Activated naive CD4-positive, alpha-beta T cell treated with anti-CD3 and anti-CD28 coated beads, Interleukin-2, amount 50 U/mL, for 72 hours (primary cell): ENCODE results near the gene WDR93. TPM values are rescaled to one million over a fixed set of nuclear protein-coding genes. Genes with fewer than 3 reads are reported as not detected.

Source experiments
- ATAC-seq, 2 donors: fragments of 150-1000 bp; cut with Tn5 transposase; 2 replicates each; pipeline ENCODE4 v1.10.0; 2021; ENCODE audit warnings: mild to moderate bottlenecking in 2 of 2, moderate library complexity in 2 of 2
- DNase-seq, 2 donors: peaks; one replicate each; pipeline ENCODE4 v3.0.0; 2021 to 2022; ENCODE audit warnings: low spot score in 2 of 2
- H3K27ac Mint-ChIP-seq, 2 donors: one replicate each; pipeline ENCODE4 v1.8.0; 2022; ENCODE audit warnings: mild to moderate bottlenecking in 2 of 2, mixed read lengths in 2 of 2
- H3K36me3 Mint-ChIP-seq, 2 donors: one replicate each; pipeline ENCODE4 v1.8.0; 2022; ENCODE audit warnings: mixed read lengths in 2 of 2
- H3K9me3 Mint-ChIP-seq, 2 donors: one replicate each; pipeline ENCODE4 v1.8.0; 2022; ENCODE audit warnings: mixed read lengths in 2 of 2
- total RNA-seq, 2 donors: library from RNA; stranded (reverse); gene quantifications; one replicate each; pipeline ENCODE4 v1.2.3, GENCODE V29; 2022

Gene WDR93
- total RNA-seq, result not detected

DNA sequence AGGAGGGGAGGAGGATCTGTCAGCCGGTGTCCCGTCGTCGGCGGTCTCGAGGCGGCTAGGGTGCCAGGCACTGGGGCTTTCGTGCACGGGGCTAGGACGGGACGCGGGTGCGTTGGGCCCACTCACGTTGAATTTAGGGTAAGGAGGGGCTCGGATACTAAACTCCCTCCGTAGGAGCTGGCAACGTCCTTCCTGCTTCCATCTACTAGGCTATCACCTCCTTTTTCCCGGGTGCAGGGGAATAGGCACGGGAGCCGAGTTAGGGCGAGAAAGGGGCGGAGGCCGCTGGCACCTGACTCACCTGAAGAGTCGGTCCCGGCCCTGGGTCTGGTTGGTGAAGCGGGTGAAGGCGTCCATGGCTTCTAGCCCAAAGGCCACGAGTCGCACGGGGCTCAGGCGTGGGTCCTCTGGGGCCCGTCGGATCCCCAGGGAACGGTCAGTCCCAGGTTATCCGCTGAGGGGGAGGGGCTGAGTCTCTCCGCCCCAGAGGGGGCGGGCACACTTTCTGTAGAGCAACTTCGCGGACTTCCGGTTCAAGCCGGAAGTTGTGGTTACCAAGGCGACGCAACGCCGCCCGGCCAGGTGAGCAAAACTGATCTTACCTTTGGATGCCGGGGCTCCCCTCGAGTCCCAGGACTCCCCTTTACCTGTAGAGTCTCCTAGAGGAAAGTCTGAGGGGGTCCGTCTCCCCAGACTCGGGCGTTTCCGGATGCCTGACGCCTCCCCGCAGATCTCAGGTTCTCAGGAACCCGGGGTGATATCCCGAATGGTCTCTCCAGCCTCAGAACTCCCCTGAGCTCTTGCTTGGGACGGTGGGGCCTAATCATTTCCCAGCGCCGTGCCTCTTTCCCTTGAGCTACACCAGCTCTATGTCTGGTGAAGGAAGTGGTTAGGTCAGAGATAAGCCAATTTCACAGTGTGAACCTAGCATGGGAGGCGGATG, at the start of gene WDR93, which contains the start of gene PEX11A:
Gene WDR93, plus strand, starts transcription at position 536 of the 943 bp plus-strand sequence. CDS start 10,936 bp downstream, outside the sequence.
Gene PEX11A, minus strand, starts transcription at position 479 of the 943 bp plus-strand sequence. Its CDS starts 122 bp downstream, at position 357.
- peak; percentile 79 to 81 for DNase-seq
- H3K36me3 Mint-ChIP-seq, result no peaks in the 10 kb centered on the region
- peak; percentile 93 to 94 for ATAC-seq
- H3K9me3 Mint-ChIP-seq, result no peaks in the 10 kb centered on the region
- H3K27ac Mint-ChIP-seq, result peak within 1 kb of the TSS; percentile 36 to 69

- DNase-seq, result no peak
- peak in 1 of 2 donors; percentile 24 for ATAC-seq
- H3K27ac Mint-ChIP-seq, result no peak overlapping the region
- H3K36me3 Mint-ChIP-seq, result no peaks in the 10 kb centered on the region
- H3K9me3 Mint-ChIP-seq, result no peaks in the 10 kb centered on the region
Observed at GRCh38 chr15:89641053-89641452, 49.6 kb upstream of the WDR93 start.

- ATAC-seq (peak in 1 of 2 donors; percentile 18), DNase-seq (no peak)
- Mint-ChIP-seq H3K9me3 (no peaks in the 10 kb centered on the region), H3K36me3 (no peaks in the 10 kb centered on the region), H3K27ac (no peak overlapping the region)
Observed at GRCh38 chr15:89642106-89642505, 48.5 kb upstream of the WDR93 start.

- Mint-ChIP-seq H3K27ac (no peak overlapping the region), H3K36me3 (no peaks in the 10 kb centered on the region), H3K9me3 (no peaks in the 10 kb centered on the region)
- no peak for ATAC-seq
- peak in 1 of 2 donors; percentile 40 for DNase-seq
Observed at GRCh38 chr15:89645680-89646079, 44.9 kb upstream of the WDR93 start.

DNA sequence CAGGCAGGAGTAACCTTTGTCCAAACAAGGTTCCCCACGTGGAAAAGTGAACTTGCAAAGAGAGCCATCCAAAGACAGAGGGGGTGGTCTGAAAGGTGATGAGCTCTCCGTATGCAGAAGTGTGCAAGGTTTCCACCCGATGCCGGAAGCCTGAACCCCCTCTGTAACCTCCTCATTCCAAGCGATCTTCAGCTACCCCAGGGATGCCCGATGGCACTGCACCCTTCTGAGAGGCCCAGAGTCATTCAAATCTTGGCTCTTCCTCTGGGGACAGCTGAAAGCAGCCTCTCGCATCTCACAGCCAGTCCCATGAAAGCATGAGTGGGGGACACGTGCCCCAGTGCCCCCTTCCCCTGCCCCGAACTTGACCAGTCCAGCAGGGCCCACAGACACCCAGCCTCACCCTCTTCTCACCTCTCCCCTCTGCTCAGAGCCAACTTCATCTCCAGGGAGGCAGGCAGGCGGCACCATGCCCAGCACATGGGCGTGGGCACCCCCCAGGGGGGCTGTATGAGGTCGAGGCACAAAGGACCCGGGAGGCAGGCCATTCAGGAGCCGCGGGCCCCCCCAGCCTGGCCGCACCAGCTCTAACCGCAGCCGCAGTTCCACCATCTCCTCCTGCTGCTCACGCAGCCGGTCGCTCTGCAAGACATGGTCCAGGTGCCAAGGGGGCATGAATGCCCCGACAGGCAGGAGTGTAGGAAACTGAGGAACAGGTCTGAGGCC, 44.0 kb upstream of the WDR93 start:
- DNase-seq, result peak in 1 of 2 donors; percentile 25
- ATAC-seq, result peak; percentile 12 to 22

GRCh38 chr15:89647191-89647851, 43.3 kb upstream of the WDR93 start:
- Mint-ChIP-seq H3K9me3 (no peaks in the 10 kb centered on the region), H3K27ac (no peak overlapping the region)

More for the DNA sequence above, 44.0 kb upstream of the WDR93 start:
- no peak overlapping the region for H3K27ac Mint-ChIP-seq
- no peaks in the 10 kb centered on the region for H3K36me3 Mint-ChIP-seq
- no peaks in the 10 kb centered on the region for H3K9me3 Mint-ChIP-seq

GRCh38 chr15:89648106-89649012, 42.3 kb upstream of the WDR93 start:
- no peak for ATAC-seq
- H3K27ac Mint-ChIP-seq, result no peak overlapping the region
- peak in 1 of 2 donors; percentile 51 for DNase-seq
- no peaks in the 10 kb centered on the region for H3K36me3 Mint-ChIP-seq
- H3K9me3 Mint-ChIP-seq, result no peaks in the 10 kb centered on the region

More at GRCh38 chr15:89647191-89647851, 43.3 kb upstream of the WDR93 start:
- DNase-seq (peak; percentile 67 to 86), ATAC-seq (peak; percentile 82 to 84)
- H3K36me3 Mint-ChIP-seq, result no peaks in the 10 kb centered on the region

DNA sequence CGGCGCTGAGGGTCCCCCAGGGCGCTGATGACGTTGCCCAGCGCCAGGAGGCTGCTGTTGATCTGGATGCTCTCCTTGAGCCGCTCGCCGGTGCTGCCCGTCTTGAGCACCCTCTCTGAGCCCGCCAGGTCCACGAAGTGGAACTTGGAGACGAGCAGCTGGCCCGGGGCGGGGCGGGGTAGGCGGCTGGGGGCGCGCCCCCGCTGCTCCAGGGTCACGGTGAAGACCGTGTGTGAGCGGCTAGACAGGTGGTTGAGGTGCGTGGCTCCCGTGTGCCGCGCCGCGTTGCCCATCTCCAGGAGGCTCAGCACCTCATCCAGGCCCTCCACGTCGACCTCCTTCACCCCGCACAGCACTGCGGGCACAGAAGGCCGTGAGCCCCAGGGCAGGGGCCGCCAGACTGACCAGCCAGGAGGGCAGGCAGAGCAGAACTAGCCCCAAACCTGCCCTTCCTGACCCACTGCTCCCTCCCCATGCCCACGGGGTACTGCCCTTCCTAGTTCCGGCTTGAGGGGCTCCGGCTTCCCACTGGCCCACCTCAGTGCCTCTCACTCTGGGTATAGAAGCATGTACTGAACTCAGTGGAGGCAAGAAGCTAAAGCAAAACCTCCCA, 41.5 kb upstream of the WDR93 start:
- ATAC-seq (no peak), DNase-seq (peak in 1 of 2 donors; percentile 45)
- Mint-ChIP-seq H3K36me3 (peaks cover under 1% of the 10 kb centered on the region in 2 donors), H3K27ac (no peak overlapping the region), H3K9me3 (no peaks in the 10 kb centered on the region)

GRCh38 chr15:89649716-89650115, 40.9 kb upstream of the WDR93 start:
- H3K27ac Mint-ChIP-seq, result no peak overlapping the region
- no peak for ATAC-seq
- no peaks in the 10 kb centered on the region for H3K9me3 Mint-ChIP-seq
- DNase-seq, result peak in 1 of 2 donors; percentile 51
- H3K36me3 Mint-ChIP-seq, result peaks cover 7% of the 10 kb centered on the region in 2 donors

- peaks cover 7 to 12% of the 10 kb centered on the region in 2 donors for H3K36me3 Mint-ChIP-seq
- H3K9me3 Mint-ChIP-seq, result no peaks in the 10 kb centered on the region
- ATAC-seq (no peak), DNase-seq (no peak)
- H3K27ac Mint-ChIP-seq, result no peak overlapping the region
Observed at GRCh38 chr15:89652131-89652530, 38.5 kb upstream of the WDR93 start.

DNA sequence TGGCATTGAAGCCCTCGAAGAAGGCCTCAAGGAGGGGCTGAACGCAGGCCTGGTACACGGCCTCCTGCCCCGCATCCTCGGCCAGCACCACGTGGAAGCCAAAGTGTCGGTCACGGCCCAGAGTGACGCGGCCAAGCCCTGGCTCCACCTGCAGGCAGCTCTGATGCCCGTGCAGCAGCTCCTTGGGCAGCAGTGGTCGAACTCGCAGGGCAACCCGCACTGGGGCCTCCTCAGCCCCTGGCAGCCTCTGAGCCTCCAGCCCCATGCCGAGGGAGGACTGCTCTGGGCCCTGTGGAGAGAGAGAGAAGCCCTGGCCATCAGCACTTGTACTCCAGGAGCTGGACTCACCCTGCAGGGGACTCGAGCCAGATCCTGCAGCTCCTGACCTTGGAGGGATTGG, 37.9 kb upstream of the WDR93 start:
- H3K9me3 Mint-ChIP-seq, result no peaks in the 10 kb centered on the region
- DNase-seq (no peak), ATAC-seq (no peak)
- H3K27ac Mint-ChIP-seq, result no peak overlapping the region
- peaks cover 7 to 12% of the 10 kb centered on the region in 2 donors for H3K36me3 Mint-ChIP-seq

- Mint-ChIP-seq H3K27ac (no peak overlapping the region), H3K36me3 (peaks cover 7 to 12% of the 10 kb centered on the region in 2 donors), H3K9me3 (no peaks in the 10 kb centered on the region)
- ATAC-seq, result no peak
- no peak for DNase-seq
Observed at GRCh38 chr15:89653578-89653977, 37.0 kb upstream of the WDR93 start.

DNA sequence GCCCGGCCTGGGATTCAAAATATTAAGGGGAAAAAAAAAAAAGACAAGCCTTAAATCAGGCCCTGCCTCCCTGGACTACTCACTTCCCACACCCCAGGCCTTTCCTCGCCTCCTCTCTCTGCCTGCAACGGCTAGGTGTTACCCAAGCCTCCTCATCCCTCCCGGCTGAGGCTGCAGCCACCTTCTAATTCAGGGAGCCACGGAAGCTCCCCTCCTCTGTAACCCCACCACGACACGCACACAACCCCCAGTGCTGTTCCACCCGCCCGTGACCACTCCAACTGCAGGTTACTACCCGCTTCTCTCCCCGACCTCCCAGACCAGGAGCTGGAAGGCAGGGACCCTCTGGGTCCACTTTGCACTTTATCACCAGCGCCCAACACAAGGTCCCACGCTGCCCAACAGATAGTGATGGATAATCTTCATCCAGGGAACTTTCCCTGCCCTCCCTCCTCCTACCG, 36.3 kb upstream of the WDR93 start:
- Mint-ChIP-seq H3K9me3 (no peaks in the 10 kb centered on the region), H3K27ac (peak overlapping the region in 1 of 2 donors; percentile 51), H3K36me3 (peaks cover 7 to 12% of the 10 kb centered on the region in 2 donors)
- DNase-seq (no peak), ATAC-seq (no peak)

DNA sequence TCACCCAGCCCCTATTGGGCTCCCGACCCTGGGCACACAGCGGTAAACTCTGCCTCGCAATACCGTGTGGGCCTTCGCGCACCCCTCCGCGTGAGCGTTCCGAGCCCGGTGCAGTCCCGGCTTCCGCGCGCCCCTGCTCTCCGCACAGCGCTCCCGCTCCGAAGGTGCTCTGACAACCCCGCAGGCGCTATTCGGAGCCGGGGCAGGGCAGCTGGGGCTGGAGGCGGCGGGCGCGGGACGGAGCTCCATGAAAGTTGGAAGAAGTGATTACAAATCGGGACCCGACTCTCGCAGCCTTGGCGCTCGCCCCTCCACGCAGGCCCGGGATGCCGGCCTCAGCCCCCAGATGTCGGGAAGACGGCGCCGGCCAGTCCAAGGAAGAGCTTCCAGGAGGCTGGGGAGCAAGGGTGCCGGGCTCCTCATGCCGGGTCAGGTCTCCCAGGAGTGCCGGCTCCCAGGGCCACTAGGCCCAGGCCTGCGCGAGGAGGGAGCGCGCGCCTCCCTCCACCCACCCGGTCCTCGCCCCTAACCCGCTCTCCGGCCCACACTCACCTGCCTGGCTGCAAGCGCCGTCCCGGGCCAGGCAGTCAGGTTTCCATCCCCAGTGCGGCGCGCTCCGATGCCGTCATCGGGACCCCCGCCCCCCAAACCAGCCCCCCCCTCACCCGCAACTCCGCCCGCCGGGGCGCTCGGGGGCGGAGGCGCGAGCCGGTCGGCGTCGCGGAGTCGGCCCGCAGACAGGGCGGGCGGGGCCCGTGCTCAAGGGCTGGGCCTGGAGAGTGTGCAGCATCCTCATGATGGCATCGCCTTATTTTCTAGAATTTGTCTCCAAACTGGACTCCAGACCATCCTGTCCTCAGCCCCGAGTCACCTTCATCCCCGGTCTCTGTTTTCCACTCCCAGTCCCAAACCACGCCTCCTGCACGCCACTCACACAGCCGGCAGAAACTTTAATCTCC, 35.5 kb upstream of the WDR93 start, which contains the start of gene KIF7:
Gene KIF7, minus strand, starts transcription at position 621 of the 959 bp plus-strand sequence. CDS start 2,537 bp downstream, outside the sequence.
- peak; percentile 55 to 78 for ATAC-seq
- no peaks in the 10 kb centered on the region for H3K9me3 Mint-ChIP-seq

More for the DNA sequence above, 35.5 kb upstream of the WDR93 start, which contains the start of gene KIF7:
- Mint-ChIP-seq H3K36me3 (peaks cover 7 to 12% of the 10 kb centered on the region in 2 donors), H3K27ac (peak within 1 kb of the TSS; percentile 42 to 51)
- DNase-seq, result no peak
